Vagina (tissue), 2 donors: ENCODE results near the gene SLC8A2. TPM values are rescaled to one million over a fixed set of nuclear protein-coding genes. Genes with fewer than 3 reads are reported as not detected.

Experiments
- DNase-seq, 2 donors: peaks; one replicate each; pipeline ENCODE4 v3.0.0-alpha.2; 2017; ENCODE audit errors: extremely low spot score in 2 of 2
- H3K27ac ChIP-seq: fragments of 200-600 bp; sonication (generic); one replicate; pipeline ENCODE4 v1.5.1; 2019
- H3K27me3 ChIP-seq: fragments of 200-600 bp; sonication (generic); one replicate; pipeline ENCODE4 v1.5.1; 2019
- H3K36me3 ChIP-seq, 2 donors: fragments of 200-600 bp; sonication (generic); one replicate each; pipeline ENCODE4 v1.5.1; 2017 to 2019
- H3K4me1 ChIP-seq: fragments of 200-600 bp; sonication (generic); one replicate; pipeline ENCODE4 v1.5.1; 2019
- H3K4me3 ChIP-seq, 2 donors: fragments of 200-600 bp; sonication (generic); 1 replicate in 1 of 2; 2 replicates in 1 of 2; pipeline ENCODE4 v1.5.1; 2016 to 2019
- H3K9me3 ChIP-seq: fragments of 200-600 bp; sonication (generic); one replicate; pipeline ENCODE4 v1.5.1; 2019
- POLR2A ChIP-seq, 2 donors: fragments of 450-650 bp; IDR thresholded peaks; one replicate each; pipeline ENCODE4 v1.6.1; 2017; ENCODE audit warnings: antibody characterized with exemption in 2 of 2, mild to moderate bottlenecking in 2 of 2, moderate library complexity in 2 of 2
- POLR2AphosphoS5 ChIP-seq, 2 donors: sonication (generic); formaldehyde crosslinking; IDR thresholded peaks; one replicate each; pipeline ENCODE4 v1.9.0; 2017; ENCODE audit warnings: antibody characterized with exemption in 2 of 2, mild to moderate bottlenecking in 2 of 2, low read depth in 1 of 2; ENCODE audit not compliant: insufficient read depth in 1 of 2
- intact Hi-C: fragments of 100-400 bp; cut with DNase I; formaldehyde crosslinking; loops from one replicate; pipeline ENCODE4 v1.15.1; 2023
- total RNA-seq: library from RNA; depleted of rRNA; stranded (reverse); fragments of >200 nt; gene quantifications from one replicate; pipeline ENCODE4 v1.2.3, GENCODE V29; 2016
- TF ChIP-seq, protein P1 (sequence below), 3 experiments: fragments of 450-650 bp in 2 of 3; fragments of 200-600 bp in 1 of 3; sonication (generic) in 1 of 3; IDR thresholded peaks; one replicate each; pipeline ENCODE4 v1.5.1; 2017 to 2019; ENCODE audit warnings: antibody characterized with exemption in 3 of 3, mild to moderate bottlenecking in 2 of 3, moderate library complexity in 2 of 3

The SLC8A2 gene
- total RNA-seq, 1 donor from 2014 or later: 0.49 TPM

- H3K4me1 ChIP-seq: peaks cover 8% of the 10 kb centered on the region
- peaks cover 10% of the 10 kb centered on the region for H3K9me3 ChIP-seq
- peaks cover 10% of the 10 kb centered on the region for H3K27me3 ChIP-seq
- no peak overlapping the region for H3K4me3 ChIP-seq
- intact Hi-C loops: no loop called here
- no peaks in the 10 kb centered on the region for H3K36me3 ChIP-seq
- H3K27ac ChIP-seq: no peak overlapping the region
- no peak for TF ChIP-seq POLR2AphosphoS5 (IDR thresholded peaks at IDR 0.05; ENCODE audit: insufficient read depth in 1 of 2, low read depth in 1 of 2)
- TF ChIP-seq POLR2A (IDR thresholded peaks at IDR 0.05): no peak
- TF ChIP-seq, protein P1, sequence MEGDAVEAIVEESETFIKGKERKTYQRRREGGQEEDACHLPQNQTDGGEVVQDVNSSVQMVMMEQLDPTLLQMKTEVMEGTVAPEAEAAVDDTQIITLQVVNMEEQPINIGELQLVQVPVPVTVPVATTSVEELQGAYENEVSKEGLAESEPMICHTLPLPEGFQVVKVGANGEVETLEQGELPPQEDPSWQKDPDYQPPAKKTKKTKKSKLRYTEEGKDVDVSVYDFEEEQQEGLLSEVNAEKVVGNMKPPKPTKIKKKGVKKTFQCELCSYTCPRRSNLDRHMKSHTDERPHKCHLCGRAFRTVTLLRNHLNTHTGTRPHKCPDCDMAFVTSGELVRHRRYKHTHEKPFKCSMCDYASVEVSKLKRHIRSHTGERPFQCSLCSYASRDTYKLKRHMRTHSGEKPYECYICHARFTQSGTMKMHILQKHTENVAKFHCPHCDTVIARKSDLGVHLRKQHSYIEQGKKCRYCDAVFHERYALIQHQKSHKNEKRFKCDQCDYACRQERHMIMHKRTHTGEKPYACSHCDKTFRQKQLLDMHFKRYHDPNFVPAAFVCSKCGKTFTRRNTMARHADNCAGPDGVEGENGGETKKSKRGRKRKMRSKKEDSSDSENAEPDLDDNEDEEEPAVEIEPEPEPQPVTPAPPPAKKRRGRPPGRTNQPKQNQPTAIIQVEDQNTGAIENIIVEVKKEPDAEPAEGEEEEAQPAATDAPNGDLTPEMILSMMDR (IDR thresholded peaks at IDR 0.05): no peak
- no peak for DNase-seq
Observed at GRCh38 chr19:47458672-47459071, 13.0 kb downstream of the SLC8A2 start.

- peak overlapping the region in 1 of 2 donors; percentile 6 for H3K4me3 ChIP-seq
- TF ChIP-seq, protein P1 (IDR thresholded peaks at IDR 0.05): no peak
- TF ChIP-seq POLR2AphosphoS5 (IDR thresholded peaks at IDR 0.05; ENCODE audit: insufficient read depth in 1 of 2, low read depth in 1 of 2) (no peak), POLR2A (IDR thresholded peaks at IDR 0.05) (no peak)
- peaks cover 10% of the 10 kb centered on the region for H3K9me3 ChIP-seq
- DNase-seq: no peak
- no peaks in the 10 kb centered on the region for H3K36me3 ChIP-seq
- H3K27ac ChIP-seq: no peak overlapping the region
- H3K4me1 ChIP-seq: peaks cover 8% of the 10 kb centered on the region
- peaks cover 10% of the 10 kb centered on the region for H3K27me3 ChIP-seq
- intact Hi-C loops: no loop called here
Observed at GRCh38 chr19:47456721-47457474, 14.8 kb downstream of the SLC8A2 start.

GRCh38 chr19:47450478-47450877, 21.2 kb downstream of the SLC8A2 start:
- Histone ChIP-seq H3K4me3 (no peak overlapping the region), H3K9me3 (peaks cover 3% of the 10 kb centered on the region), H3K27ac (no peak overlapping the region), H3K27me3 (peaks cover 7% of the 10 kb centered on the region), H3K36me3 (no peaks in the 10 kb centered on the region), H3K4me1 (peaks cover 24% of the 10 kb centered on the region)
- no peak for DNase-seq
- intact Hi-C loops: no loop called here
- no peak for TF ChIP-seq POLR2AphosphoS5 (IDR thresholded peaks at IDR 0.05; ENCODE audit: insufficient read depth in 1 of 2, low read depth in 1 of 2)
- TF ChIP-seq POLR2A (IDR thresholded peaks at IDR 0.05): no peak
- TF ChIP-seq, protein P1 (IDR thresholded peaks at IDR 0.05): no peak

GRCh38 chr19:47448360-47448727, 23.3 kb downstream of the SLC8A2 start:
- H3K27me3 ChIP-seq: peaks cover 11% of the 10 kb centered on the region

More at GRCh38 chr19:47448360-47448727, 23.3 kb downstream of the SLC8A2 start:
- Histone ChIP-seq H3K4me3 (no peak overlapping the region), H3K9me3 (no peaks in the 10 kb centered on the region), H3K36me3 (no peaks in the 10 kb centered on the region), H3K27ac (no peak overlapping the region), H3K4me1 (peaks cover 26% of the 10 kb centered on the region)
- intact Hi-C loops: loop anchor here (10.0 kb wide), 1 partner anchor 226 kb away; no protein-coding TSS in a partner anchor
- DNase-seq: no peak
- TF ChIP-seq POLR2A (IDR thresholded peaks at IDR 0.05) (no peak), POLR2AphosphoS5 (IDR thresholded peaks at IDR 0.05; ENCODE audit: insufficient read depth in 1 of 2, low read depth in 1 of 2) (no peak)
- TF ChIP-seq, protein P1 (IDR thresholded peaks at IDR 0.05): no peak
